Stimulated activated CD4-positive, alpha-beta T cell treated with anti-CD3 and anti-CD28 coated beads, TNF-alpha, amount 100 ng/mL, for 4 hours (primary cell): ENCODE data around the gene FCGR3A.

Experiments
- DNase-seq, 3 experiments: peaks; one replicate each; pipeline ENCODE4 v3.0.0-alpha.2; 2020; ENCODE audit warnings: low read depth in 3 of 3

Gene FCGR3A

DNA sequence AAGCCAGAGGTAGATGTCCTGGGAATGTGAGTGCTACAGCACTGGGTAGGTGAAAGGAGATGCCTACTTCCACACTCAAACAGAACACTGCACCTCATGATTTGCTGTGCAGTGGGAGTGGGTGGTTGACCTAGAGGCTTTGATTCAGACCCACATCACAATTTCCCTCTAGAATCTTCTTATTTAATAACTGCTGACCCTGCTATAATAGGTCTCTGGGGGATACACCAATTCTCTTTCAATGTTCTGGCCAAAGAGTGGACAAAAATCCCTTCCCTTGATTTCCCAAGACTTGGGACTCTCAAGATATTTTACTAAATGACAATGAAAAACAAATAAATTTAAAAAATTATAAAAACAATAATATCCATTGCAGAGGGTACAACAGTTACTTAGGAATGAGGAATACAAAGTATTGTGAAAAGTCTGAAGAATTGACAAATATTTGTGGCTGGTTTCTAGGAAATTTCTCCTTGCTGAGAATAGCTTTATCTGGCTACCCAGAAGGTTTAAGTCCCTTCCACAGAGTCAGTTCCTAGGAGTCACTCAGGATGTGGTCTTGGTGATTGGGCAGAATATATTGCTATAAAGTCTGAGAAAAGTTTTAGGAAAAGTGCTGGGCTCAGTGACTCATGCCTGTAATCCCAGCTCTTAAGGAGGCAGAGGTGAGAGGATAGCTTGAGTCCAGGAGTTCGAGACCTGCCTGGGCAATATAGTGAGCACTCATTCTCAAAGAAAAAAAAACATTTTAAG lies 46.8 kb downstream of the FCGR3A start:
- DNase-seq: no peak

DNA sequence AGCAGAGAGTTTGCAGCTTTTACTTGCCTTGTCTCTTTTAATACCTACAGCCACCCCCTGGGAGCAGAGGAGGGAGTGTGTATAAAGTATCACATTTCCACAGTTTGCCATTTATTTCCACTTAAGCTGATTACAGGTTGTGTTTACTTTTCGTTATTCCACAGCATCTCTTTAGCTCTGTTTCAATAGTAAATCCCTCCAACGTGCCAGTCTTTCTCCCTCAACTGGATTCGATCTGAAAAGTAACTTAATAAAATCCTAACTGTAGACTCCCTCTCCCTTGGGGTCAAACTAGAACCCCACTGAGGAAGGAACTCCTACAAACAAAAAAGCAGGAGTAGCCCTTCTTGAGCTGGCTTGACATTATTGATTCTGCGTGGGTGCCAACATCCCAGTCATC lies 47.4 kb downstream of the FCGR3A start:
- no peak for DNase-seq

DNA sequence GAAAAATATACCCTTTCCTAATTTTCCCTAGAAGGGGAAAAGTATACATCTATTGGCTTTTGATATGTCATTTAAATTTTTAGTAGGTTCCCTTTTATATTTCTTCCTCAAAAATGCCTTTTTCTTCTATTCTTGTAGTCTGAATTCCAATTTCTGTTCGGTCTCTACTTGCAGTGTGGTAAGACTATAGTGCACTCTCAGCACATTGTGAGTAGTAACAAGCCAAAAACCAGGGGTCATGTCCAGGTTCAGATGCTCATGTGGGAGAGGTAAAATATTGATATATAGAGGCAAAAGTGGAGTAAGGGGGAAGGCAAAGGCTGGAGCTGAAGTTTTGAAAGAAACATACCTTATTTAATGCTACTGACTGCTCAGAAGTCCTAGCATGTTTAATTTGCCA lies 48.4 kb downstream of the FCGR3A start:
- DNase-seq: no peak

DNA sequence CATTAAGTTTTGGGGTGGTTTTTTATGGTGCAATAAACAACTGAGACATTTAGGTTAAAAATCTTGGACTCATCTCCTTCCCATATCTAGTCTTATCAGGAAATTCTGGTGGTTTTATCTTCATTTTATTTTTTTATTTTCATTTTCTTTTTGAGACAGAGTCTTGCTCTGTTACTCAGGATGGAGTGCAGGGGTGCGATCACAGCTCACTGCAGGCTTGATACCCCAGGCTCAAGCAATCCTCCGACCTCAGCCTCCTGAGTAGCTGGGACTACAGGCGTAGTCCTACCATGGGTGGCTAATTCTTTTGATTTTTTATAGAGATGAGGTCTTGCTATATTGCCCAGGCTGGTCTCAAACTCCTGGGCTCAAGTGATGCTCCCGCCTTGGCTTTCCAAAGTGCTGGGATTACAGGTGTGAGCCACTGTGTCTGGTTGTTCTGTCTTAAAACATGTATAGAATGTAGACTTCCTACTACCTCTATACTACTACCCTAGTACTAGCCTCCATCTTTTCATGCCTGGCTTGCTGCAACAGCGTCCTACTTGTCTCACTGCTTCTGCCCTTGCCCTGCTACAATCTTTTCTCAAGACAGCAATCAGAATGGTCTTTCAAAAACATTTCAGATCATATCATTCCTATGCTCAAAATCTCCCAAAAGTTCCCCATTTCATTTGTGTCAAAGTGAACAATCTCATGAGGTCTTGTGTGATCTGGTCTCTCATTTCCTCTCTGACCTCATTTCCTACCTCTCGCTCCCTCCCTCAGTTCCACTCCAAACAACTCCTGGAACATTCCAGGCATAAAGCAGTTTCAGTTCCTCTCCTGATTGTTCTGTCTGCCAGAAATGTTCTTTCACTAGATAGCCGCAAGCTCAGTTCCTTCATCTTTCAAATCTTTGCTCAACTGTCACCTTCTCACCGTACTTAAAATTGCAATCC lies 50.2 kb downstream of the FCGR3A start:
- DNase-seq: no peak

DNA sequence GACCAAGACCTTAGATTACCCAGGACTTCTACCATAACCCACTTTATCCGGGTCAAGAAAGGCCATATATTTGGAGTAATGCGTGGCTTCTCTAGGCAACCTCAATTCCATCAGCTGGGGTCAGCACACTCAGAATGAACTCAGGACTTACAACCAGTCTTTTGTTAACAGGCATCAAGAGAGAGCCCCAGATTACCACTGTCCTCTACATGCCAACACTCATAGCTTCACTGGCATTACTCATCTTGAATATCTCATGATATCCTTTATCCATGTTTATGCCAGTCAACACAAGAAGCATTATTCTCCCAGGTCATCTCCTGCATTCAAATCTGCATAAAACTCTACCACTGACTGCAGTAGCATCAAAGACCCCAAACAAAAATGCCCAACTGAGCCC lies 51.0 kb downstream of the FCGR3A start:
- DNase-seq: no peak

DNA sequence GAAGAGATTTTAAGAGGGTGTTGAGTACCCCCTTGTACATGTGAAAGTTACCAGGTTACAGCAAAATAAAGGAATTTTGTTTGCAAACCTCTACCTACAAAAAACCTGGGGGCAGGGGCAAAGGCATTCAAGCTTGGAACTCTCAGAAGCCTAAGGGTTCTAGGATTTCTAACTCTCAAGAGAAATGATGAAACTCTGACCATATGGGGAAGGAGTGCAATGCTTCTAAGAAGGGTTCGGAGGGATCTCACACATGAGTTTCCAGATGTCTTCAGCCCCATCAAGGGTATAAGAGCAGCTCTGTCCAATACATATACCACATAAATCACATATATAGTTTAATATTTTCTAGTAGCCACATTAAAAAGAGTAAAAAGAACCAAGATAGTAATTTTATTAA lies 51.7 kb downstream of the FCGR3A start:
- no peak for DNase-seq

DNA sequence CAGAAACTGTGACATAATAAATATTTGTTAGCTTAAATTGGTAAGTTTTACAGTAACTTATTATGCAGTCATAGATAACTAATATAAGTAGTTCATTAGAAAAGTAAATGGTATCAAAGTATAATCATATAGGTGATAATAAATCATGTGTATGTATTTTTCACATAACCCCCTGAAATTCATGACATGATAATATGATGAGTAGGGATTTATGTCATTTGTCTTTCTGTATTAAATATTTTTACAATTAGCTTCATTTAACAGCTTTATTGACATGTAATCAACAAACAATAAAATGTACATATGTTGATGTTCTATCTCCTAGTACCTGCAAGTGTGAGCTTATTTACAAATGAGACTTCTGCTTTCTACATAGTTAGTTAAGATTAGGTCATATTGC lies 54.1 kb downstream of the FCGR3A start:
- no peak for DNase-seq

DNA sequence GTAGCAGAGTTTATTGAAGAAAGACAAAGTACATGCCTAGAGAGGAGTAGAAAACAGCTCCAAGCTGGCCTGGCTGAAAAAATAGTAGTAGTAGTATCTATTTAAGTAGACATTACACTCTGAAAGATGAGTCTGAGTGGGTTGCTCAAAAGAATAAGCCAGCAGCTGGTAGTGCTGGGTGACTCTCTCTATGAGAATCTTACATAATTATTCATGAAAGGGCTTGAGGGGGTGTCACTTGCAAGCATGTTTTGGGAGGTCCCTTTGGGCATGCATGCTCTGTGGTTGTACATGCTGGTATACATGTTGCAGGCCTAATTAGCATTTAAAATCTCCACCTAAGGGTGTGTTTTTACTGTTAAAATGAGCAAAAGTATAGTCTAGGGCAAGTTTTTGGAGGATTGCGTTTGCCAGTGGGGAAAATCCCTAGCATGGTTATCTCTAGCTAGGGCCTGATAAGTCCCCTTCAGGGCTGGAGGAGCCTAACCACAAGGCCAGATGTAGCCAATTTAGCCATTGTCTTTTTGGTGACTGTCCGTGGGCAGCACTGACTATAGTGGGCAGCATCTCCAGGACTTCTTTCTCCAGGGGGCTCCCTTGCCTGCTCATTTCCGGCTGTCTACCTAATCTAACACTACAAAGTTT lies 55.4 kb downstream of the FCGR3A start:
- no peak for DNase-seq

DNA sequence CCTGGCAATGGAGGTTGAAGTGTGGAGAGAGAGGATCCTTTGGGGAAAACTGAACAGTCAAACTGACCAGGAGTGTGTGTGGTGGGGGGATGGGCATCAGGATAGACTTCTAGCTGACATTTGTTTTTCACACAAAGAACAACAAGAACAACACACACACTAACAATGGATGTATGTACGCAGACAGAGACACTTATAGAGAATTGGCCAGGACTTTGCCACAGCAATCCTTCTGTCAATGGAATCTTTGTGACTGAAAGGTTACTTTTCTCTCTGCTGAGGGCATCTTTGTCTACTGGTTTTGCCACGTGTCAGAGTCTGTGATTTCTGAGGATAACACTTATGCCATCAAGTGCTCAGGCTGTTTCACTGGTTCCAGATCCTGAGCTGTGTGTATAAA lies 56.8 kb downstream of the FCGR3A start:
- DNase-seq: no peak
